Parathyroid adenoma (tissue), 2 donors: ENCODE results near the gene SPINK1.

ENCODE experiments used
- H2AFZ ChIP-seq: fragments of 300-600 bp; sonication (generic); one replicate; pipeline ENCODE4 v1.7.0; 2017; ENCODE audit warnings: antibody characterized with exemption, mild to moderate bottlenecking
- H3K27ac ChIP-seq: fragments of 300-600 bp; sonication (generic); one replicate; pipeline ENCODE4 v1.7.0; 2017
- H3K27me3 ChIP-seq: fragments of 300-600 bp; sonication (generic); one replicate; pipeline ENCODE4 v1.7.0; 2017; ENCODE audit warnings: low read length; ENCODE audit not compliant: control insufficient read depth, insufficient read depth
- H3K36me3 ChIP-seq: fragments of 300-600 bp; sonication (generic); one replicate; pipeline ENCODE4 v1.7.0; 2017; ENCODE audit warnings: low read length; ENCODE audit not compliant: control insufficient read depth, insufficient read depth
- H3K4me1 ChIP-seq: fragments of 300-600 bp; sonication (generic); one replicate; pipeline ENCODE4 v1.7.0; 2017; ENCODE audit warnings: control low read depth
- H3K4me2 ChIP-seq: fragments of 300-600 bp; sonication (generic); one replicate; pipeline ENCODE4 v1.7.0; 2017; ENCODE audit warnings: low read length
- H3K4me3 ChIP-seq: fragments of 300-600 bp; sonication (generic); one replicate; pipeline ENCODE4 v1.7.0; 2017; ENCODE audit warnings: low read depth, low read length
- H3K79me2 ChIP-seq: fragments of 300-600 bp; sonication (generic); one replicate; pipeline ENCODE4 v1.7.0; 2017; ENCODE audit warnings: control low read depth
- H3K9ac ChIP-seq: fragments of 300-600 bp; sonication (generic); one replicate; pipeline ENCODE4 v1.7.0; 2017; ENCODE audit warnings: mild to moderate bottlenecking
- H3K9me3 ChIP-seq: fragments of 300-600 bp; sonication (generic); one replicate; pipeline ENCODE4 v1.7.0; 2017; ENCODE audit warnings: low read length; ENCODE audit not compliant: control insufficient read depth
- CTCF ChIP-seq: fragments of 300-600 bp; sonication (generic); IDR thresholded peaks from one replicate; pipeline ENCODE4 v1.7.0; 2017; ENCODE audit warnings: antibody characterized with exemption, mild to moderate bottlenecking
- donor health status: primary hyperparathyroidism.

The SPINK1 gene

GRCh38 chr5:147869112-147869511 lies 37.6 kb upstream of the SPINK1 start:
- Histone ChIP-seq H3K36me3 (no peaks in the 10 kb centered on the region), H2AFZ (no peak overlapping the region), H3K4me3 (no peak overlapping the region), H3K4me2 (no peak overlapping the region), H3K27ac (no peak overlapping the region), H3K4me1 (no peaks in the 10 kb centered on the region), H3K9ac (no peak overlapping the region), H3K79me2 (no peaks in the 10 kb centered on the region), H3K27me3 (no peaks in the 10 kb centered on the region), H3K9me3 (no peaks in the 10 kb centered on the region)
- TF ChIP-seq CTCF = no peak

GRCh38 chr5:147863454-147864158 lies 32.1 kb upstream of the SPINK1 start:
- H3K36me3 ChIP-seq = no peaks in the 10 kb centered on the region
- H3K79me2 ChIP-seq = no peaks in the 10 kb centered on the region
- H2AFZ ChIP-seq = no peak overlapping the region
- TF ChIP-seq CTCF = no peak
- H3K27ac ChIP-seq = no peak overlapping the region
- no peaks in the 10 kb centered on the region for H3K27me3 ChIP-seq
- no peaks in the 10 kb centered on the region for H3K9me3 ChIP-seq
- no peak overlapping the region for H3K9ac ChIP-seq
- no peaks in the 10 kb centered on the region for H3K4me1 ChIP-seq
- no peak overlapping the region for H3K4me2 ChIP-seq
- H3K4me3 ChIP-seq = no peak overlapping the region

- H3K79me2 ChIP-seq = no peaks in the 10 kb centered on the region
- no peak overlapping the region for H3K4me2 ChIP-seq
- H3K27ac ChIP-seq = no peak overlapping the region
- H3K4me3 ChIP-seq = no peak overlapping the region
- H3K9ac ChIP-seq = no peak overlapping the region
- no peaks in the 10 kb centered on the region for H3K9me3 ChIP-seq
- no peaks in the 10 kb centered on the region for H3K4me1 ChIP-seq
- TF ChIP-seq CTCF = no peak
- H2AFZ ChIP-seq = no peak overlapping the region
- H3K36me3 ChIP-seq = no peaks in the 10 kb centered on the region
- no peaks in the 10 kb centered on the region for H3K27me3 ChIP-seq
Measured at GRCh38 chr5:147860641-147861025, 29.2 kb upstream of the SPINK1 start.

- H3K9ac ChIP-seq = no peak overlapping the region
- H3K27ac ChIP-seq = no peak overlapping the region
- no peak overlapping the region for H3K4me2 ChIP-seq
- H3K9me3 ChIP-seq = no peaks in the 10 kb centered on the region
- H3K79me2 ChIP-seq = no peaks in the 10 kb centered on the region
- H3K27me3 ChIP-seq = no peaks in the 10 kb centered on the region
- H2AFZ ChIP-seq = no peak overlapping the region
- H3K4me3 ChIP-seq = no peak overlapping the region
- no peaks in the 10 kb centered on the region for H3K4me1 ChIP-seq
- no peaks in the 10 kb centered on the region for H3K36me3 ChIP-seq
- no peak for TF ChIP-seq CTCF
Measured at GRCh38 chr5:147859962-147860640, 28.6 kb upstream of the SPINK1 start.

GRCh38 chr5:147858565-147858964 lies 27.1 kb upstream of the SPINK1 start:
- Histone ChIP-seq H3K9me3 (no peaks in the 10 kb centered on the region), H3K4me1 (no peaks in the 10 kb centered on the region), H3K27me3 (no peaks in the 10 kb centered on the region), H3K9ac (no peak overlapping the region), H2AFZ (no peak overlapping the region), H3K27ac (no peak overlapping the region), H3K4me3 (no peak overlapping the region), H3K79me2 (no peaks in the 10 kb centered on the region), H3K4me2 (no peak overlapping the region), H3K36me3 (no peaks in the 10 kb centered on the region)
- no peak for TF ChIP-seq CTCF
